Measurements from ENCODE around the gene PLEKHG1. TPM values are rescaled to one million over a fixed set of nuclear protein-coding genes. Genes with fewer than 3 reads are reported as not detected.

Gene PLEKHG1
- total RNA-seq, 1 donor from 2014 or later = 12.1 TPM

GRCh38 chr6:150631283-150631983, 31.7 kb downstream of the PLEKHG1 start:
- no peak for DNase-seq (ENCODE audit: low read depth)
- no peak for TF ChIP-seq CTCF (conservative IDR thresholded peaks at IDR 0.05; ENCODE audit: low read depth, low read length)
- H3K4me3 ChIP-seq (ENCODE audit: low read depth, low read length) = no peak overlapping the region

DNA sequence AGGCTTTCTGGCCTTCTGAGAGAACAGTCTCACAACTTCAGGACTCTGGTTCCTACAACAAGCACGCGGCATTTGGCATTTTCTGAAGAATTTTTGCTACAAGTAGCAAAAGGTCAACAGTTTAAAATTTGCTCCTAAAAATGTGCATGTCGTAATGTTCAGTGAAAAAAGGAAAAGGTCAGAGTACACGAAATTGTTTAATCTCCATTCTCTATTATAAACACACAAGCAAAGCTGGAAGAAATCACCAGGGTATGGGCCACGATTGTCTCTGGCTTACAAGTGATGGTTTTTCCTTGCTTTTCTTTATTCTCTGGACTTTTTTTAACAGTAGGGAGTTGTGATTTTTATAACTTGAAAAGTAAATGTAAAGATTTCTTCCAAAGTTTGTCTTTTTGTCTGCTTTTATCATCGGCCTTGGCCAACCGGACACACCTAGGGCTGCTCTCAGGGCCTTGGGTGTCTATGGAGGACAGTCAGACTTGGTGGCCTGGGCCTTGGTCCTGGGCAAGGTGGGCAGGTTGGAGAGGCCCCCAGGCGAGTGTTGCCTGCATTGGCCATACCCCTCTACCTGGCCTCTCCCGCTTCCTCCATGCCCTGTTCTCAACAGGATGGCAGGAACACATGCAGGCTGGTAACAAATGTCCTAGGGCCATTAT, 32.4 kb downstream of the PLEKHG1 start:
- H3K4me3 ChIP-seq (ENCODE audit: low read depth, low read length) = no peak overlapping the region
- no peak for TF ChIP-seq CTCF (conservative IDR thresholded peaks at IDR 0.05; ENCODE audit: low read depth, low read length)
- no peak for DNase-seq (ENCODE audit: low read depth)

- DNase-seq (ENCODE audit: low read depth) = no peak
- H3K4me3 ChIP-seq (ENCODE audit: low read depth, low read length) = no peak overlapping the region
- TF ChIP-seq CTCF (conservative IDR thresholded peaks at IDR 0.05; ENCODE audit: low read depth, low read length) = no peak
Observed at GRCh38 chr6:150632785-150633485, 33.2 kb downstream of the PLEKHG1 start.

DNA sequence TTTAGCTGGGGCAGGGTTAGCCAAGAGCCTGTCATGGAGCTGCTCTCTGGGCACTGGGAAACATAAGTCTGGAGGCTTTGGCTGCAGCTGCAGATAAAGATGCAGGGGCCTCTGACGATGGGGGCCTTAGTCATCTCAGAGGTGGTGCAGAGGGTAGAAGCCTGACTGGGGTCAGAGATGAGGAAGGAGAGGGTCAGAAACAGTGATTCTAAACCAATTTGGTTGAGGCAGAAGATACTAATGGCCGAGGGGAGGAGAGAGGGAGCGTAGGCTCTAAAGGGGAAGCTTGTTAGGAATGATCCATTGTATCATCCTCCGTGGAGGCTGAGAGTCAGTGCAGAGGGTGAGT, 33.8 kb downstream of the PLEKHG1 start:
- no peak for DNase-seq (ENCODE audit: low read depth)
- no peak overlapping the region for H3K4me3 ChIP-seq (ENCODE audit: low read depth, low read length)
- TF ChIP-seq CTCF (conservative IDR thresholded peaks at IDR 0.05; ENCODE audit: low read depth, low read length) = no peak

DNA sequence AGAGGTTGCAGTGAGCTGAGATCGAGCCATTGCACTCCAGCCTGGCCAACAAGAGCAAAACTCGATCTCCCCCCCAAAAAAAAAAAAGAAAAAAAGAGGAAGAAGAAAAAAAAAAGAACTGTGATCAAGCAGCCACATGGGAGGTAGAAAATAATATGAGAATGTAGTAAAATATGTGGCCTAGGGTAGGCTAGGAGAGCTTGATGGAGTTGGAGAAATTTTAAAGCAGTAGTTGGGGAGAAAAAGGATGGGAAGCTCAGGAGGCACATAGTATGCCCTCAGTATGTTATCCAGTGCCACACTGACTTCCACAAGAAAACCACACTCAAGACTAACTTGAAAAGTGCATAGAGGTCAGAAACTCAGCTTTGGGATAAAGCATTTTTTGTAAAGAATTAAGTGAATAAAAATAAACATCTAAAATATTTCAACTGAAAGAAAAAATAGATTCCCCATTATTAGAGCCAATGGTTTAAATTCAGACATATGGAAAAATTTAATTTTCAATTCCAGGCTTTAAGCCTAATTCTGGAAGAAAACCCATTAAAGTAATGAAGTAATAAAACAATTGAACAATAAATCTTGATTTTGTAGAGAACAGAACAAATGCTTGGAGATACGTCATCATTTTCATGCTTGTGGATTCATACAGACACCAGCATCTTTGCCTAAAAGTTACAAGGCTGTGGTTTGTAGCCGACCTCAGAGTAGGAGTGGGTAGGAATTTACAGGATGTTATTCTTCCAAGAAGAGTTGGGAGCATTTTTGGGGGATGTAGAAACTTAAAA, 34.7 kb downstream of the PLEKHG1 start:
- no peak for DNase-seq (ENCODE audit: low read depth)
- no peak for TF ChIP-seq CTCF (conservative IDR thresholded peaks at IDR 0.05; ENCODE audit: low read depth, low read length)
- H3K4me3 ChIP-seq (ENCODE audit: low read depth, low read length) = no peak overlapping the region

GRCh38 chr6:150634964-150635292, 35.2 kb downstream of the PLEKHG1 start:
- no peak for TF ChIP-seq CTCF (conservative IDR thresholded peaks at IDR 0.05; ENCODE audit: low read depth, low read length)

More at GRCh38 chr6:150634964-150635292, 35.2 kb downstream of the PLEKHG1 start:
- H3K4me3 ChIP-seq (ENCODE audit: low read depth, low read length) = no peak overlapping the region
- no peak for DNase-seq (ENCODE audit: low read depth)
